Fibroblast of pulmonary artery (primary cell): Measurements from ENCODE around the gene FITM2.

Experiments used
- DNase-seq: peaks from one replicate; pipeline ENCODE4 v3.0.0-alpha.2; 2010; ENCODE audit warnings: low read depth
- H3K4me3 ChIP-seq: replicated peaks from 2 replicates; pipeline ENCODE4 v1.5.1; 2011; ENCODE audit warnings: low read depth, mild to moderate bottlenecking, control low read depth, low read length, moderate library complexity
- CTCF ChIP-seq: IDR thresholded peaks from 2 replicates; pipeline ENCODE4 v1.5.1; 2011; ENCODE audit warnings: mild to moderate bottlenecking, control low read depth, low read length, inconsistent platforms; ENCODE audit errors: missing control alignments

Gene FITM2

GRCh38 chr20:44310664-44311639 is at the start of gene FITM2:
Gene FITM2, minus strand, starts transcription at chr20:44311202. Its CDS starts 54 bp downstream, at chr20:44311148.
- peak; percentile 77 for TF ChIP-seq CTCF
- DNase-seq: peak; percentile 98
- H3K4me3 ChIP-seq: peak within 1 kb of the TSS; percentile 95

- TF ChIP-seq CTCF: no peak
- no peak overlapping the region for H3K4me3 ChIP-seq
- DNase-seq: no peak
Measured at GRCh38 chr20:44360221-44360620, 49.2 kb upstream of the FITM2 start.

- no peak for DNase-seq
- H3K4me3 ChIP-seq: no peak overlapping the region
Measured at GRCh38 chr20:44358776-44359175, 47.8 kb upstream of the FITM2 start.

GRCh38 chr20:44357555-44358125 is 46.6 kb upstream of the FITM2 start:
- peak; percentile 37 for DNase-seq
- no peak overlapping the region for H3K4me3 ChIP-seq
- TF ChIP-seq CTCF: no peak

More at GRCh38 chr20:44358776-44359175, 47.8 kb upstream of the FITM2 start:
- TF ChIP-seq CTCF: no peak

- no peak for DNase-seq
- no peak overlapping the region for H3K4me3 ChIP-seq
- no peak for TF ChIP-seq CTCF
Measured at GRCh38 chr20:44357020-44357419, 46.0 kb upstream of the FITM2 start.

GRCh38 chr20:44356353-44356723 is 45.3 kb upstream of the FITM2 start:
- H3K4me3 ChIP-seq: no peak overlapping the region
- TF ChIP-seq CTCF: no peak
- DNase-seq: peak; percentile 30
